Neuronal stem cell (in vitro differentiated cells): ENCODE results near the gene ARFGEF3. TPM values are rescaled to one million over a fixed set of nuclear protein-coding genes. Genes with fewer than 3 reads are reported as not detected.

Experiments
- DNase-seq: peaks from one replicate; pipeline ENCODE4 v3.0.0-alpha.2; 2013; ENCODE audit warnings: low spot score
- H2AFZ ChIP-seq: one replicate; pipeline ENCODE4 v1.6.1; 2013; ENCODE audit warnings: mild to moderate bottlenecking, low read length, inconsistent platforms
- H2AK5ac ChIP-seq: 2 replicates; pipeline ENCODE4 v1.6.1; 2013; ENCODE audit warnings: low read depth, mild to moderate bottlenecking, inconsistent platforms, low read length, moderate library complexity, mixed read lengths
- H2BK120ac ChIP-seq: 2 replicates; pipeline ENCODE4 v1.6.1; 2013; ENCODE audit warnings: low read depth, mild to moderate bottlenecking, inconsistent platforms, low read length, moderate library complexity, mixed read lengths
- H2BK12ac ChIP-seq: one replicate; pipeline ENCODE4 v1.6.1; 2013; ENCODE audit warnings: low read length, inconsistent platforms
- H2BK15ac ChIP-seq: 2 replicates; pipeline ENCODE4 v1.6.1; 2013; ENCODE audit warnings: mild to moderate bottlenecking, low read length, inconsistent platforms, mixed read lengths
- H2BK5ac ChIP-seq: one replicate; pipeline ENCODE4 v1.6.1; 2013; ENCODE audit warnings: inconsistent platforms, mild to moderate bottlenecking, low read length, moderate library complexity
- H3K14ac ChIP-seq: one replicate; pipeline ENCODE4 v1.6.1; 2013; ENCODE audit warnings: low read length, inconsistent platforms
- H3K18ac ChIP-seq: 2 replicates; pipeline ENCODE4 v1.6.1; 2013; ENCODE audit warnings: low read length, inconsistent platforms
- H3K23ac ChIP-seq: 2 replicates; pipeline ENCODE4 v1.6.1; 2013; ENCODE audit warnings: low read depth, mild to moderate bottlenecking, mixed read lengths, low read length, inconsistent platforms; ENCODE audit not compliant: poor library complexity
- H3K27ac ChIP-seq: replicated peaks from 3 replicates; pipeline ENCODE4 v1.5.1; 2013; ENCODE audit warnings: low read length, inconsistent platforms
- H3K27me3 ChIP-seq, 3 experiments: 2 replicates each; pipeline ENCODE4 v1.6.1; 2013; ENCODE audit warnings: low read length in 3 of 3, mild to moderate bottlenecking in 2 of 3, inconsistent platforms in 1 of 3, low read depth in 1 of 3, mixed read lengths in 1 of 3, moderate library complexity in 1 of 3; ENCODE audit not compliant: control insufficient read depth in 3 of 3, insufficient read depth in 3 of 3
- H3K36me3 ChIP-seq, 2 donors: replicated peaks in 1 of 2; 2 replicates each; pipeline ENCODE4 v1.6.1; 2013; ENCODE audit warnings: low read length in 2 of 2; ENCODE audit not compliant: control insufficient read depth in 2 of 2, insufficient read depth in 2 of 2
- H3K4ac ChIP-seq: 2 replicates; pipeline ENCODE4 v1.6.1; 2013; ENCODE audit warnings: inconsistent platforms, mild to moderate bottlenecking, low read length, moderate library complexity
- H3K4me1 ChIP-seq, 2 donors: 1 replicate in 1 of 2; 2 replicates in 1 of 2; pipeline ENCODE4 v1.6.1; 2013; ENCODE audit warnings: low read length in 2 of 2, low read depth in 1 of 2; ENCODE audit not compliant: control insufficient read depth in 2 of 2, insufficient read depth in 1 of 2
- H3K4me2 ChIP-seq: one replicate; pipeline ENCODE4 v1.6.1; 2013; ENCODE audit warnings: mild to moderate bottlenecking, low read length, inconsistent platforms; ENCODE audit not compliant: insufficient read depth, poor library complexity, severe bottlenecking
- H3K4me3 ChIP-seq, 2 donors: 2 replicates each; pipeline ENCODE4 v1.5.1; 2013; ENCODE audit warnings: low read length in 2 of 2, mild to moderate bottlenecking in 2 of 2, inconsistent platforms in 1 of 2, moderate library complexity in 1 of 2
- H3K79me1 ChIP-seq: one replicate; pipeline ENCODE4 v1.6.1; 2013; ENCODE audit warnings: low read depth, mild to moderate bottlenecking, inconsistent platforms, low read length, moderate library complexity
- H3K9ac ChIP-seq: one replicate; pipeline ENCODE4 v1.6.1; 2013; ENCODE audit warnings: mild to moderate bottlenecking, low read depth, low read length, inconsistent platforms; ENCODE audit not compliant: poor library complexity
- H3K9me3 ChIP-seq, 2 donors: replicated peaks in 1 of 2; 2 replicates each; pipeline versions ENCODE3 to v1.6.1; 2013; ENCODE audit warnings: low read length in 2 of 2, mild to moderate bottlenecking in 2 of 2, inconsistent platforms in 1 of 2, low read depth in 1 of 2, mixed read lengths in 1 of 2, moderate library complexity in 1 of 2; ENCODE audit not compliant: control insufficient read depth in 2 of 2, insufficient read depth in 1 of 2
- H4K8ac ChIP-seq: one replicate; pipeline ENCODE4 v1.6.1; 2013; ENCODE audit warnings: low read depth, mild to moderate bottlenecking, inconsistent platforms, low read length, moderate library complexity
- H4K91ac ChIP-seq: one replicate; pipeline ENCODE4 v1.6.1; 2013; ENCODE audit warnings: low read length, low read depth, mild to moderate bottlenecking, inconsistent platforms; ENCODE audit not compliant: poor library complexity
- WGBS, 2 donors: extraction: QIAGEN DNeasy Blood & Tissue Kit; methylation state at CpG; one replicate each; pipeline ENCODE4 v1.1.7; 2013; ENCODE audit warnings: missing lambda C conversion rate in 2 of 2, mixed read lengths in 1 of 2; ENCODE audit not compliant: insufficient read length in 2 of 2, insufficient replicate concordance in 1 of 2; ENCODE audit errors: extremely low coverage in 2 of 2; 5-methylcytosine and 5-hydroxymethylcytosine counted together
- small RNA-seq: library from polyadenylated mRNA; stranded (forward); fragments of <200 nt; extraction: miRNeasy Mini kit (QIAGEN cat#:217004); gene quantifications from one replicate; pipeline ENCODE3, GENCODE V24; 2013; ENCODE audit not compliant: insufficient read depth

The ARFGEF3 gene

DNA sequence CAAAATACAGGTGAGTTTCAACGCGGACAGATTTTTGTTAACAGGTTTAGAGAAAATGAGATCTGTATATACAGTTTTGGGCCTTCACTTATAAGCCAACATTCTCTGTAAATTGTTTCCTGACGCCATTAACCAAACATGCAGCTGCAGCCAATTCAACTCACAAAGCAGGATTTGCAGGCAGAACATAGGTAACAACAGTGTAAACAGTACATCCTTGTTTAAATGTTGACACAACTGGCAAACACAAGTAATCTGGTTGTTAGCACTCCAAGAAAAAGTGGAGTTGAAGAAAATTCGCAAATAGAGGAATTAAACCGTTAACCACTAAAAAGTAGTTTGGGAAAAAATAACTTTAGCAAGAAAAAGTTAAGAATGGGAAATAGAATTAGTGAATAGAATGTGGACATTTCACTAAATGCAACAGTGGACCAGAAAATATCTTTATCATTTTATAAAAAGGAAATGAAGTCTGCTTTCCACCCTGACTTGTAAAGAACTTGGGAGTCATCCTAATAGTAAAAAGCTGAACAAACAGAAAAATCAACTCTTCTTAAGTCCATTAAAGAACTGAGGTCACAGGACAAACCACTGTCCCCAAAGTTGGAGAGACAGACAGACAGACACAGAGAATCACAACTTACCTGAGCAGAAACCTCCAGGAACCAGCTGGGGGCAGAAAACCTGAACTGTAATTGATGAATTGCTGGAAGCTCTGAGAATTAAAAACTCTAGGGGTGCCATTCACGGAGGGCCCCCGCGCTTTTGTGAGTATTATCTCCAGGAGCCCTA is 226.0 kb downstream of the ARFGEF3 start:
- no peak for DNase-seq
- peaks cover 0 to 13% (median 0%) of the 10 kb centered on the region in 3 experiments for H3K27me3 ChIP-seq
- no peak overlapping the region for H2AFZ ChIP-seq
- no peak overlapping the region for H3K18ac ChIP-seq
- H2BK5ac ChIP-seq = no peak overlapping the region
- H3K4me3 ChIP-seq = no peak overlapping the region
- no peak overlapping the region for H3K4ac ChIP-seq
- no peak overlapping the region for H3K14ac ChIP-seq
- H4K91ac ChIP-seq = no peak overlapping the region
- no CpG with 5 or more reads among the region's 8 CpGs for WGBS, 2 donors
- no peaks in the 10 kb centered on the region for H3K9me3 ChIP-seq
- no peak overlapping the region for H3K4me2 ChIP-seq
- H3K36me3 ChIP-seq = no peaks in the 10 kb centered on the region
- H4K8ac ChIP-seq = no peak overlapping the region
- H2BK12ac ChIP-seq = no peak overlapping the region
- H2BK15ac ChIP-seq = no peak overlapping the region
- H2BK120ac ChIP-seq = no peak overlapping the region
- no peak overlapping the region for H3K27ac ChIP-seq
- no peak overlapping the region for H3K23ac ChIP-seq
- H2AK5ac ChIP-seq = no peak overlapping the region
- H3K9ac ChIP-seq = no peak overlapping the region
- no peaks in the 10 kb centered on the region for H3K79me1 ChIP-seq
- peaks cover 0 to 1% of the 10 kb centered on the region in 2 donors for H3K4me1 ChIP-seq

DNA sequence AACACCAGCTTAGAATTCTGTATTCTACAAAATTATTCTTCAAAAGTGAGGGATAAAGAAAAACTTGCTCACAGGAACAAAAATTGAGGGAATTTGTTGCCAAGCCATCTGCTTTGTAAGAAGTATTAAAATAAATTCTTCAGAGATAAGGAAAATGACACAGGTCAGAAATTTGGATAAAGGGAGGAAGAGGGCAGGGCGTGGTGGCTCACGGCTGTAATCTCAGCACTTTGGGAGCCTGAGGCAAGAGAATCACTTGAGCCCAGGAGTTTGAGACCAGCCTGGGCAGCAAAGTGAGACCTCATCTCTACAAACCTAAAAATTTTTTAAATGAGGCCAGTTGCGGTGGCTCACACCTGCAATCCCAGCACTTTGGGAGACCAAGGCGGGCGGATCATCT is 227.8 kb downstream of the ARFGEF3 start:
- Histone ChIP-seq H2BK15ac (no peak overlapping the region), H3K27ac (no peak overlapping the region), H2BK12ac (no peak overlapping the region), H3K36me3 (no peaks in the 10 kb centered on the region), H3K4me3 (no peak overlapping the region), H2AFZ (no peak overlapping the region), H4K91ac (no peak overlapping the region), H3K4me1 (no peaks in the 10 kb centered on the region), H4K8ac (no peak overlapping the region), H3K18ac (no peak overlapping the region), H2BK5ac (no peak overlapping the region), H3K27me3 (peaks cover 0 to 13% (median 0%) of the 10 kb centered on the region in 3 experiments), H2BK120ac (no peak overlapping the region), H3K4me2 (no peak overlapping the region), H3K79me1 (no peaks in the 10 kb centered on the region), H3K4ac (no peak overlapping the region), H3K9me3 (no peaks in the 10 kb centered on the region), H3K14ac (no peak overlapping the region), H2AK5ac (no peak overlapping the region), H3K9ac (no peak overlapping the region), H3K23ac (no peak overlapping the region)
- no peak for DNase-seq
- no CpG with 5 or more reads among the region's 5 CpGs for WGBS, 2 donors

Small RNA genes within 50 kb of the gene (small RNA-seq; reads per million reads assigned to genes)
- gene AL031003.1 = not detected
